AG09319 (cell line): ENCODE data around the gene PLCG2.

Source experiments
- DNase-seq: peaks from one replicate; pipeline ENCODE4 v3.0.0-alpha.2; 2010; ENCODE audit warnings: low read depth; ENCODE audit errors: extremely low read depth
- CTCF ChIP-seq: IDR thresholded peaks from 2 replicates; pipeline ENCODE4 v1.5.1; 2011; ENCODE audit warnings: low read depth, mild to moderate bottlenecking, inconsistent platforms, low read length, moderate library complexity

Gene PLCG2

GRCh38 chr16:81881228-81881627, 102.1 kb downstream of the PLCG2 start:
- no peak for DNase-seq
- TF ChIP-seq CTCF: no peak

GRCh38 chr16:81882559-81882958, 103.5 kb downstream of the PLCG2 start:
- TF ChIP-seq CTCF: no peak
- no peak for DNase-seq

- DNase-seq: no peak
- no peak for TF ChIP-seq CTCF
Measured at GRCh38 chr16:81883235-81883634, 104.1 kb downstream of the PLCG2 start.

- TF ChIP-seq CTCF: peak; percentile 61
Measured at GRCh38 chr16:81885976-81886586, 107.0 kb downstream of the PLCG2 start.

GRCh38 chr16:81888520-81889394, 109.7 kb downstream of the PLCG2 start:
- no peak for DNase-seq
- TF ChIP-seq CTCF: no peak

More at GRCh38 chr16:81885976-81886586, 107.0 kb downstream of the PLCG2 start:
- no peak for DNase-seq

- DNase-seq: no peak
- TF ChIP-seq CTCF: no peak
Measured at GRCh38 chr16:81891736-81892364, 112.8 kb downstream of the PLCG2 start.

GRCh38 chr16:81894592-81894991, 115.5 kb downstream of the PLCG2 start:
- TF ChIP-seq CTCF: no peak
- DNase-seq: no peak
